B cell (primary cell): Measurements from ENCODE around the gene TRAP1. TPM values are rescaled to one million over a fixed set of nuclear protein-coding genes. Genes with fewer than 3 reads are reported as not detected.

Experiments
- ATAC-seq: fragments of 200-7000 bp; cut with Tn5 transposase; one replicate; pipeline ENCODE4 v1.10.0; 2021; ENCODE audit warnings: low read depth, mild to moderate bottlenecking, moderate number of reproducible peaks, moderate library complexity
- CTCF ChIA-PET: fragments of 350-600 bp; sonication (Branson Sonifier 250); formaldehyde crosslinking; loops from one replicate; lab custom pipeline; 2021; ENCODE audit warnings: antibody characterized with exemption, inconsistent platforms; lab: Charles Lee
- POLR2A ChIA-PET: fragments of 350-600 bp; sonication (Branson Sonifier 250); formaldehyde crosslinking; loops from one replicate; lab custom pipeline; 2021; ENCODE audit warnings: antibody characterized with exemption; lab: Charles Lee
- DNase-seq: peaks from one replicate; pipeline ENCODE4 v3.0.0; 2013
- H2AFZ ChIP-seq: 2 replicates; pipeline ENCODE4 v1.6.1; 2012; ENCODE audit warnings: mild to moderate bottlenecking, low read depth, low read length; ENCODE audit not compliant: insufficient read depth, poor library complexity, severe bottlenecking
- H3K27ac ChIP-seq, 2 donors: 1 replicate in 1 of 2; 2 replicates in 1 of 2; pipeline ENCODE4 v1.5.1; 2012 to 2013; ENCODE audit warnings: low read length in 2 of 2, mild to moderate bottlenecking in 2 of 2, moderate library complexity in 1 of 2
- H3K27me3 ChIP-seq, 4 experiments: fragments of 200-600 bp in 1 of 4; sonication (generic) in 1 of 4; replicated peaks in 1 of 4; 1 replicate in 2 of 4; 2 replicates in 2 of 4; pipeline versions ENCODE4 v1.6.1 to v1.7.0; 2013 to 2016; ENCODE audit warnings: low read length in 3 of 4, mild to moderate bottlenecking in 2 of 4, mixed read lengths in 1 of 4, moderate library complexity in 1 of 4; ENCODE audit not compliant: insufficient read depth in 4 of 4, control insufficient read depth in 3 of 4; ENCODE audit errors: control extremely low read depth in 1 of 4
- H3K36me3 ChIP-seq, 2 experiments: replicated peaks in 1 of 2; 1 replicate in 1 of 2; 2 replicates in 1 of 2; pipeline versions ENCODE4 v1.6.1 to v1.7.1; 2013; ENCODE audit warnings: low read length in 1 of 2; ENCODE audit not compliant: insufficient read depth in 2 of 2, control insufficient read depth in 1 of 2; ENCODE audit errors: control extremely low read depth in 1 of 2, extremely low read depth in 1 of 2
- H3K4me1 ChIP-seq, 2 donors: fragments of 200-600 bp in 1 of 2; sonication (generic) in 1 of 2; 1 replicate in 1 of 2; 2 replicates in 1 of 2; pipeline versions ENCODE4 v1.5.1 to v1.6.1; 2013 to 2017; ENCODE audit warnings: low read length in 2 of 2; ENCODE audit not compliant: control insufficient read depth in 2 of 2, insufficient read depth in 2 of 2
- H3K4me2 ChIP-seq: replicated peaks from 2 replicates; pipeline ENCODE3; 2012; ENCODE audit warnings: mild to moderate bottlenecking, low read depth, low read length; ENCODE audit not compliant: poor library complexity, severe bottlenecking
- H3K4me3 ChIP-seq, 5 experiments: fragments of 200-600 bp in 1 of 5; sonication (generic) in 1 of 5; 1 replicate in 3 of 5; 2 replicates in 2 of 5; pipeline versions ENCODE4 v1.5.1 to v1.7.0; 2011 to 2016; ENCODE audit warnings: low read length in 4 of 5, mild to moderate bottlenecking in 4 of 5, low read depth in 2 of 5, control low read depth in 1 of 5, moderate library complexity in 1 of 5; ENCODE audit not compliant: insufficient read depth in 1 of 5; ENCODE audit errors: control extremely low read depth in 1 of 5, extremely low read depth in 1 of 5
- H3K79me2 ChIP-seq: fragments of 200-600 bp; sonication (generic); one replicate; pipeline ENCODE4 v1.6.0; 2016; ENCODE audit warnings: low read length; ENCODE audit not compliant: control insufficient read depth, insufficient read depth
- H3K9ac ChIP-seq: fragments of 200-600 bp; sonication (generic); 2 replicates; pipeline ENCODE4 v1.6.1; 2017; ENCODE audit warnings: mild to moderate bottlenecking, low read length, moderate library complexity
- H3K9me3 ChIP-seq, 3 donors: one replicate each; pipeline versions ENCODE4 v1.6.1 to v1.7.1; 2013; ENCODE audit warnings: low read length in 2 of 3; ENCODE audit not compliant: control insufficient read depth in 2 of 3, insufficient read depth in 1 of 3; ENCODE audit errors: control extremely low read depth in 1 of 3
- H4K20me1 ChIP-seq: 2 replicates; pipeline ENCODE4 v1.6.0; 2012; ENCODE audit warnings: mild to moderate bottlenecking, low read length; ENCODE audit not compliant: insufficient read depth, control insufficient read depth, poor library complexity, severe bottlenecking
- H3K27ac Mint-ChIP-seq: one replicate; pipeline ENCODE4 v1.8.0; 2021; ENCODE audit warnings: mixed read lengths
- H3K27me3 Mint-ChIP-seq: one replicate; pipeline ENCODE4 v1.8.0; 2021; ENCODE audit warnings: mixed read lengths
- H3K4me1 Mint-ChIP-seq: one replicate; pipeline ENCODE4 v1.8.0; 2021; ENCODE audit warnings: mixed read lengths
- H3K4me3 Mint-ChIP-seq: one replicate; pipeline ENCODE4 v1.8.0; 2021; ENCODE audit warnings: mixed read lengths
- H3K9me3 Mint-ChIP-seq: one replicate; pipeline ENCODE4 v1.8.0; 2022; ENCODE audit warnings: mixed read lengths; ENCODE audit not compliant: insufficient read depth
- CTCF ChIP-seq: fragments of 200-600 bp; IDR thresholded peaks from one replicate; pipeline ENCODE4 v1.8.0; 2022; ENCODE audit warnings: antibody characterized with exemption, mild to moderate bottlenecking
- EZH2 ChIP-seq: IDR thresholded peaks from 2 replicates; pipeline ENCODE4 v1.6.1; 2012; ENCODE audit warnings: borderline replicate concordance, low read depth, mild to moderate bottlenecking, moderate library complexity, low read length; ENCODE audit not compliant: insufficient read depth, poor library complexity, severe bottlenecking
- WGBS: methylation state at CpG from one replicate; pipeline ENCODE4 v1.1.5; 2013; ENCODE audit warnings: missing lambda C conversion rate; ENCODE audit not compliant: insufficient coverage; 5-methylcytosine and 5-hydroxymethylcytosine counted together
- intact Hi-C: fragments of 100-400 bp; cut with micrococcal nuclease; formaldehyde crosslinking; loops from one replicate; pipeline ENCODE4 v1.10.0; 2022
- polyA plus RNA-seq: library from polyadenylated mRNA; depleted of rRNA; stranded (reverse); fragments of >200 nt; gene quantifications from 2 replicates; pipeline ENCODE4 v1.2.3, GENCODE V29; 2012
- total RNA-seq, 2 donors: library from RNA; stranded (reverse); fragments of 120-200 nt in 1 of 2; gene quantifications; 1 replicate in 1 of 2; 2 replicates in 1 of 2; pipeline versions ENCODE4 v1.2.3 to v1.2.4, GENCODE V29; 2013 to 2022

Gene TRAP1
- total and polyA plus RNA-seq, 2 donors (not counting 1 experiment from before 2014, with no cell fraction given), result 51.1 to 88.4 TPM

- H3K4me3 ChIP-seq, result no peak overlapping the region
- H3K4me1 Mint-ChIP-seq, result no peaks in the 10 kb centered on the region
- H3K36me3 ChIP-seq, result peaks cover 5 to 85% of the 10 kb centered on the region in 2 experiments
- H3K27me3 Mint-ChIP-seq, result no peaks in the 10 kb centered on the region
- no peak overlapping the region for H3K4me3 Mint-ChIP-seq
- H2AFZ ChIP-seq, result no peak overlapping the region
- no peaks in the 10 kb centered on the region for H3K27me3 ChIP-seq
- H3K4me2 ChIP-seq, result no peak overlapping the region
- H3K9me3 Mint-ChIP-seq, result no peaks in the 10 kb centered on the region
- H3K9ac ChIP-seq, result no peak overlapping the region
- H3K79me2 ChIP-seq, result peaks cover 58% of the 10 kb centered on the region
- DNase-seq (no peak), ATAC-seq (no peak)
- H3K27ac ChIP-seq, result no peak overlapping the region
- ChIA-PET POLR2A (no interaction called here), CTCF (no interaction called here)
- no peak overlapping the region for H3K27ac Mint-ChIP-seq
- no peaks in the 10 kb centered on the region for H3K9me3 ChIP-seq
- H4K20me1 ChIP-seq, result peaks cover 78% of the 10 kb centered on the region
- no peak for TF ChIP-seq CTCF
- no peak for TF ChIP-seq EZH2
- no peaks in the 10 kb centered on the region for H3K4me1 ChIP-seq
- WGBS, result 100% methylated on average over 3 of the region's 6 CpGs
- intact Hi-C loops, result no loop called here
These were observed 43.2 kb upstream of the TRAP1 start for GRCh38 chr16:3760518-3760917.

GRCh38 chr16:3759736-3760135, 42.4 kb upstream of the TRAP1 start:
- peaks cover 53% of the 10 kb centered on the region for H3K79me2 ChIP-seq
- intact Hi-C loops, result no loop called here
- H4K20me1 ChIP-seq, result peaks cover 78% of the 10 kb centered on the region
- 91% methylated on average over 4 of the region's 5 CpGs for WGBS
- H3K4me2 ChIP-seq, result no peak overlapping the region
- TF ChIP-seq EZH2 (no peak), CTCF (no peak)
- H3K27me3 ChIP-seq, result no peaks in the 10 kb centered on the region
- ChIA-PET CTCF (no interaction called here), POLR2A (no interaction called here)
- Mint-ChIP-seq H3K27me3 (no peaks in the 10 kb centered on the region), H3K27ac (no peak overlapping the region), H3K4me1 (no peaks in the 10 kb centered on the region), H3K9me3 (no peaks in the 10 kb centered on the region), H3K4me3 (no peak overlapping the region)
- no peaks in the 10 kb centered on the region for H3K4me1 ChIP-seq
- H3K4me3 ChIP-seq, result no peak overlapping the region
- H3K9ac ChIP-seq, result no peak overlapping the region
- peaks cover 4 to 85% of the 10 kb centered on the region in 2 experiments for H3K36me3 ChIP-seq
- DNase-seq (no peak), ATAC-seq (no peak)
- no peak overlapping the region for H2AFZ ChIP-seq
- H3K27ac ChIP-seq, result no peak overlapping the region
- H3K9me3 ChIP-seq, result no peaks in the 10 kb centered on the region
